NT2/D1 (cell line): ENCODE data around the gene HDAC10.

Experiments
- SUZ12 ChIP-seq: IDR thresholded peaks from 2 replicates; pipeline ENCODE4 v1.6.1; 2011; ENCODE audit not compliant: insufficient read length, insufficient read depth; ENCODE audit errors: extremely low read depth
- YY1 ChIP-seq: IDR thresholded peaks from 2 replicates; pipeline ENCODE4 v1.6.1; 2011; ENCODE audit not compliant: insufficient read length, insufficient read depth
- ZNF274 ChIP-seq: IDR thresholded peaks from 2 replicates; pipeline ENCODE4 v1.6.1; 2011; ENCODE audit warnings: mild to moderate bottlenecking, low read depth, low read length

GRCh38 chr22:50198624-50199017, 52.4 kb downstream of the HDAC10 start:
- TF ChIP-seq SUZ12 (no peak), YY1 (no peak), ZNF274 (no peak)
